Upper lobe of left lung (tissue), 6 donors: ENCODE data around the gene FAM171A2. TPM values are rescaled to one million over a fixed set of nuclear protein-coding genes. Genes with fewer than 3 reads are reported as not detected.
"Not testable (repeated sequence)": the region's sequence is repeated elsewhere in the genome, so short reads cannot be mapped to it uniquely, and the experiment has no call there.

Experiments used
- ATAC-seq, 2 donors: fragments of 200-7000 bp; cut with Tn5 transposase; one replicate each; pipeline ENCODE4 v1.9.1; 2022; ENCODE audit warnings: mild to moderate bottlenecking in 2 of 2, moderate library complexity in 2 of 2; ENCODE audit not compliant: low FRiP score in 2 of 2
- DNase-seq, 2 donors: peaks; one replicate each; pipeline ENCODE4 v3.0.0-alpha.2; 2019 to 2020
- H3K27ac ChIP-seq, 4 donors: fragments of 200-600 bp; sonication (generic); one replicate each; pipeline ENCODE4 v1.5.1; 2016 to 2019
- H3K27me3 ChIP-seq, 4 donors: fragments of 200-600 bp; sonication (generic); one replicate each; pipeline ENCODE4 v1.5.1; 2017 to 2019
- H3K36me3 ChIP-seq, 4 donors: fragments of 200-600 bp; sonication (generic); one replicate each; pipeline ENCODE4 v1.5.1; 2016 to 2019
- H3K4me1 ChIP-seq, 4 donors: fragments of 200-600 bp; sonication (generic); one replicate each; pipeline ENCODE4 v1.5.1; 2018 to 2019
- H3K4me3 ChIP-seq, 4 donors: fragments of 200-600 bp; sonication (generic); one replicate each; pipeline ENCODE4 v1.5.1; 2017 to 2019; ENCODE audit warnings: mild to moderate bottlenecking in 2 of 4, moderate library complexity in 1 of 4
- H3K9me3 ChIP-seq, 4 donors: fragments of 200-600 bp; sonication (generic); one replicate each; pipeline ENCODE4 v1.5.1; 2018 to 2019
- CTCF ChIP-seq, 6 experiments: fragments of 450-650 bp in 4 of 6; fragments of 200-600 bp in 2 of 6; sonication (generic) in 2 of 6; IDR thresholded peaks; one replicate each; pipeline ENCODE4 v1.5.1; 2016 to 2019; ENCODE audit warnings: antibody characterized with exemption in 6 of 6
- EP300 ChIP-seq, 4 donors: sonication (generic); formaldehyde crosslinking; IDR thresholded peaks; one replicate each; pipeline ENCODE4 v1.5.1; 2017; ENCODE audit warnings: antibody characterized with exemption in 4 of 4, control low read depth in 2 of 4
- POLR2A ChIP-seq, 4 donors: fragments of 450-650 bp; IDR thresholded peaks; one replicate each; pipeline ENCODE4 v1.5.1; 2016 to 2017; ENCODE audit warnings: antibody characterized with exemption in 4 of 4, mild to moderate bottlenecking in 2 of 4
- POLR2AphosphoS5 ChIP-seq, 2 donors: sonication (generic); formaldehyde crosslinking; IDR thresholded peaks; one replicate each; pipeline ENCODE4 v1.5.1; 2017; ENCODE audit warnings: antibody characterized with exemption in 2 of 2
- WGBS, 2 donors: methylation state at CpG; one replicate each; pipeline ENCODE4 v1.1.5; 2017 to 2018; 5-methylcytosine and 5-hydroxymethylcytosine counted together
- total RNA-seq, 6 donors: library from RNA; depleted of rRNA in 4 of 6; stranded (reverse); fragments of >200 nt in 4 of 6; gene quantifications; one replicate each; pipeline versions ENCODE4 v1.1.0 to v1.2.1, GENCODE V29; 2016 to 2021
- donor health status: DM: no; HTN: no; CAD: no; lungs with moderate emphysema.
- donor health status: DM: no; HTN: yes; CAD: no; lungs with severe emphysema.

Gene FAM171A2
- total RNA-seq, 6 donors from 2014 or later: 0.61 to 4.6 (median 0.98) TPM; not detected in 1

GRCh38 chr17:44348234-44348987, 15.2 kb downstream of the FAM171A2 start:
- WGBS, 2 donors: 56 to 70% methylated on average over 6 to 9 of the region's 9 CpGs

GRCh38 chr17:44347206-44348055, 16.2 kb downstream of the FAM171A2 start:
- Histone ChIP-seq H3K4me3 (peak overlapping the region in 1 of 4 donors; percentile 79), H3K36me3 (peaks cover 18 to 41% (median 36%) of the 10 kb centered on the region in 4 donors), H3K27ac (peak overlapping the region in 3 of 4 donors; percentile 14 to 43 (median 30)), H3K4me1 (peaks cover 6 to 44% (median 26%) of the 10 kb centered on the region in 4 donors)
- ATAC-seq, H3K9me3 ChIP-seq, DNase-seq, H3K27me3 ChIP-seq: not testable (repeated sequence)
- WGBS, 2 donors: 78 to 83% methylated on average over 18 of the region's 18 CpGs

More at GRCh38 chr17:44348234-44348987, 15.2 kb downstream of the FAM171A2 start:
- DNase-seq (peak in 1 of 2 donors; percentile 76), ATAC-seq (peak in 1 of 2 donors; percentile 50)
- Histone ChIP-seq H3K4me1 (peaks cover 6 to 51% (median 26%) of the 10 kb centered on the region in 4 donors), H3K4me3 (no peak overlapping the region), H3K27ac (peak overlapping the region in 2 of 4 donors; percentile 14 to 43), H3K9me3 (no peaks in the 10 kb centered on the region), H3K27me3 (no peaks in the 10 kb centered on the region), H3K36me3 (peaks cover 18 to 51% (median 43%) of the 10 kb centered on the region in 4 donors)
- TF ChIP-seq POLR2AphosphoS5 (IDR thresholded peaks at IDR 0.05) (no peak), POLR2A (IDR thresholded peaks at IDR 0.05) (peak in 1 of 4 donors; percentile 44)

GRCh38 chr17:44346064-44346844, 17.4 kb downstream of the FAM171A2 start:
- ATAC-seq: no peak
- H3K27me3 ChIP-seq: no peaks in the 10 kb centered on the region
- H3K36me3 ChIP-seq: peaks cover 9 to 29% (median 24%) of the 10 kb centered on the region in 4 donors
- peaks cover 6 to 44% (median 26%) of the 10 kb centered on the region in 4 donors for H3K4me1 ChIP-seq
- H3K27ac ChIP-seq: peak overlapping the region; percentile 83 to 96 (median 93)
- DNase-seq: no peak
- no peak for TF ChIP-seq EP300 (IDR thresholded peaks at IDR 0.05)
- TF ChIP-seq POLR2AphosphoS5 (IDR thresholded peaks at IDR 0.05): no peak
- TF ChIP-seq CTCF (IDR thresholded peaks at IDR 0.05): no peak
- TF ChIP-seq POLR2A (IDR thresholded peaks at IDR 0.05): no peak
- no peaks in the 10 kb centered on the region for H3K9me3 ChIP-seq
- H3K4me3 ChIP-seq: peak overlapping the region in 3 of 4 donors; percentile 62 to 79 (median 66)
- 66 to 74% methylated on average over 11 to 13 of the region's 13 CpGs for WGBS, 2 donors

- peak; percentile 47 to 50 for ATAC-seq
Measured at GRCh38 chr17:44345454-44346026, 18.1 kb downstream of the FAM171A2 start.

More at GRCh38 chr17:44345454-44346026, 18.1 kb downstream of the FAM171A2 start:
- Histone ChIP-seq H3K36me3 (peaks cover 3 to 22% (median 17%) of the 10 kb centered on the region in 4 donors), H3K4me1 (peaks cover 6 to 44% (median 26%) of the 10 kb centered on the region in 4 donors), H3K9me3 (no peaks in the 10 kb centered on the region), H3K27me3 (no peaks in the 10 kb centered on the region), H3K27ac (peak overlapping the region; percentile 83 to 96 (median 93)), H3K4me3 (peak overlapping the region; percentile 62 to 79 (median 70))
- WGBS, 2 donors: 0 to 3% methylated on average over 3 to 21 of the region's 21 CpGs
- DNase-seq: peak; percentile 81 to 88
- peak in 1 of 4 donors; percentile 14 for TF ChIP-seq POLR2A (IDR thresholded peaks at IDR 0.05)
- TF ChIP-seq CTCF (IDR thresholded peaks at IDR 0.05): peak; percentile 33 to 67 (median 43)
- TF ChIP-seq POLR2AphosphoS5 (IDR thresholded peaks at IDR 0.05): peak in 1 of 2 donors; percentile 20
- no peak for TF ChIP-seq EP300 (IDR thresholded peaks at IDR 0.05)
